Prostate gland (tissue), 2 donors: ENCODE measurements around the gene UBE2O.

Experiments used
- POLR2A ChIP-seq: fragments of 450-650 bp; IDR thresholded peaks from one replicate; pipeline ENCODE4 v1.6.1; 2016; ENCODE audit warnings: antibody characterized with exemption, mild to moderate bottlenecking
- POLR2AphosphoS5 ChIP-seq: sonication (generic); formaldehyde crosslinking; IDR thresholded peaks from one replicate; pipeline ENCODE4 v1.6.1; 2017; ENCODE audit warnings: antibody characterized with exemption
- TF ChIP-seq, protein P1 (sequence below), 4 experiments: fragments of 200-600 bp in 2 of 4; fragments of 450-650 bp in 2 of 4; sonication (generic) in 2 of 4; IDR thresholded peaks; 1 replicate in 3 of 4; 2 replicates in 1 of 4; pipeline ENCODE4 v1.5.1; 2016 to 2019; ENCODE audit warnings: antibody characterized with exemption in 4 of 4, mild to moderate bottlenecking in 2 of 4, moderate library complexity in 2 of 4

- TF ChIP-seq, protein P1, sequence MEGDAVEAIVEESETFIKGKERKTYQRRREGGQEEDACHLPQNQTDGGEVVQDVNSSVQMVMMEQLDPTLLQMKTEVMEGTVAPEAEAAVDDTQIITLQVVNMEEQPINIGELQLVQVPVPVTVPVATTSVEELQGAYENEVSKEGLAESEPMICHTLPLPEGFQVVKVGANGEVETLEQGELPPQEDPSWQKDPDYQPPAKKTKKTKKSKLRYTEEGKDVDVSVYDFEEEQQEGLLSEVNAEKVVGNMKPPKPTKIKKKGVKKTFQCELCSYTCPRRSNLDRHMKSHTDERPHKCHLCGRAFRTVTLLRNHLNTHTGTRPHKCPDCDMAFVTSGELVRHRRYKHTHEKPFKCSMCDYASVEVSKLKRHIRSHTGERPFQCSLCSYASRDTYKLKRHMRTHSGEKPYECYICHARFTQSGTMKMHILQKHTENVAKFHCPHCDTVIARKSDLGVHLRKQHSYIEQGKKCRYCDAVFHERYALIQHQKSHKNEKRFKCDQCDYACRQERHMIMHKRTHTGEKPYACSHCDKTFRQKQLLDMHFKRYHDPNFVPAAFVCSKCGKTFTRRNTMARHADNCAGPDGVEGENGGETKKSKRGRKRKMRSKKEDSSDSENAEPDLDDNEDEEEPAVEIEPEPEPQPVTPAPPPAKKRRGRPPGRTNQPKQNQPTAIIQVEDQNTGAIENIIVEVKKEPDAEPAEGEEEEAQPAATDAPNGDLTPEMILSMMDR (IDR thresholded peaks at IDR 0.05), result no peak
- TF ChIP-seq POLR2AphosphoS5 (no peak), POLR2A (no peak)
Observed at GRCh38 chr17:76451506-76451905, 1.4 kb downstream of the UBE2O start.
